ENCODE data around the gene ATP6V1C2.
"Not testable (repeated sequence)": the region's sequence is repeated elsewhere in the genome, so short reads cannot be mapped to it uniquely, and the experiment has no call there.

The ATP6V1C2 gene

DNA sequence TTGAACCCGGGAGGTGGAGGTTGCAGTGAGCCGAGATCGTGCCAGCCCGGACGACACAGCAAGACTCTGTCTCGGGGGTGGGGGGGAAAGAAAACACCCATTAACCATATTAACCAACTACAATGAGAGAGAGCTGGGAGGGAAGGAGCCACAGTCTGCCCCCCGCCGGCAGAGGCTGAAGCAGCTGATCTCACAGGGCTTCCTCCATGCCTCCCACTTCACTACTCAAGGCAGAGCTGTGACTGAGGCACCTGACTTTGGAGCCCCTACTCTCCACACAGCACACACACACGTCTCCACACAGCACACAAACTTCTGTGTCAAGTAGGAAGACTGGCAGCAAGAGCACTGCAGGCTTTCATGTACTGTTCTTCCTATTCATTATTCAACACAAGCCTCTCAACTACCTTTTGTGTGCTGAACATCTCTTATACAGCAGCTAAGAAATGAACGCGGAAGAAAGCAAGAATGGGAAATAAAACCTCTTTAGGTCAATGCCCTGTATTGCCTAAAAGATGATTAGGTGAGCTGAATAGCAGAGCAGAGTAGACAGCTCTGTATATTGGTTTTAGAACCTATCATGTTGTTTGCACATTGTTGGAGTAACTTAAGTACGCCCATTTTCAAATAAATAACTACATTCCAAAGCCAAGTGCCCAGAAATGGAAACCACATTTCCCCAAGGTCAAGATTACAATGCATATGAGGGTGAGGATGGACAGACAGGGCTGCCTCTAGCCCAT lies 65.0 kb downstream of the ATP6V1C2 start:
- DNase-seq (ENCODE audit: low read depth): no peak

GRCh38 chr2:10787176-10787968 lies 65.9 kb downstream of the ATP6V1C2 start:
- no peak for DNase-seq (ENCODE audit: low read depth)

GRCh38 chr2:10788855-10789254 lies 67.4 kb downstream of the ATP6V1C2 start:
- no peak for DNase-seq (ENCODE audit: low read depth)

DNA sequence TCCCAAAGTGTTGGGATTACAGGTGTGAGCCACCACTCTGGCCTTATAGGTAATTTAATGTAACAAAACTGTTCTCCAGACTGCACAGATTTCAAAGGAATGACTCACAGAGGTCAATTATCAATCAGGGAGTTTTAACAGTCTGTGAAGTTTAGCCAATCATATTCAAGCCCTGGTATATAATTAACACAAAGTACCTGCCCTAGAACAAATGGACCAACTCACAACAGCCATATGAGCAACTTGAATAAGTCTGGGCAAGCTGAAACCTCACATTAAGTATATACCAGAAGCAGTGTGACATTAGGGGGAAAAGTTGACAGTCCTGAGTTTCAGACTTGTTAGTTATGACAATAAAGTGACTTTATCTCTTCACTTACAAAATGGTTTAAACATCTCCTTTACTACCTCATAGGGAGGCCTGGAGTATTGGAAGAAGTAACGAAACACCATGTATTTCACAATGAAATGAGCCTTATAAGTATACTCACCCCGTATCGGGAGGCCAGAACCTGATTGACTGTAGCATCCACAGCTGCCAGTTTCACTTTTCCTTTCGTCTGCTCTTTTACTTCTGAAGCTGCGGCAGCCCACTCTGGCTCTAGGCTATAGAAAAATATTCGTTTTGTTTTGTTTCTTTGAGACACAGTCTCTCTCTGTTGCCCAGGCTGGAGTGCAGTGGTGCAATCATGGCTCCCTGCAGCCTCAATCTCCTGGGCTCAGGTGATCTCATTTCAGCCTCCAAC lies 69.0 kb downstream of the ATP6V1C2 start:
- DNase-seq (ENCODE audit: low read depth): no peak

- DNase-seq (ENCODE audit: low read depth): no peak
These were observed 70.7 kb downstream of the ATP6V1C2 start for GRCh38 chr2:10792001-10792634.

DNA sequence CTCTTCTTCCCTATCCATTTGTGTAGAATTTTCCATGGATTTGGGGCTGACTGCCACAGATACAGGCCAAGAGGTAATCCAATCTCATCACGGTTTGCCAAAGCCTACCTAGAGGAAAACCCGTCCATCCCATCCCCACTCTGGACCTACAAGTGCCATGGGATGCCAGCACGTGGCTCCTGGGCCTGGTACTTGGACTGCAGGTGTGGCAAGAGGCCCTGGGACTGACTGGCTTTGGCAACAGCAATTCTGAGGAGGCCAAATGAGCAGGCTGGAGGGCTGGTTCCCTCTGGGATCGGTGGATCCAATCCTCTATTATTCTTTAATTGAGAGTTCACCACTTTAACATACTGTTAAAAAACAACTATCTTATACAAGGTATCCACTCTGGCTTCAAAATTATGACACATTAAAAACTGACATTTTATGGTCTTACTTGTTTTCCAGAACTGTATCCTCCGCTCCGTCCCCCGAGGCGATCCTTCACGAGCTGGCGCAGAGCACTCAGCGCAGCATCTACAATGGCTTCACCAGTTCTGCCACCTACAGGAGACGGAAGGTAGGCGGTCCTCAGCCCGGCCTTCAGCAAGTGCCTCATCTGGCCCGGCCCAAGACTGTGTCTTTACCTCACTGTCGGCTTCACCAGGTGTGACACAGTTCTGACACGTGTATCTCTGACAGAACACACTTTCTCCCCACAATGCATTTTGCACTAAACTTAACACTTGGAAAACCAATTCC lies 71.4 kb downstream of the ATP6V1C2 start:
- no peak for DNase-seq (ENCODE audit: low read depth)

GRCh38 chr2:10793816-10794215 lies 72.4 kb downstream of the ATP6V1C2 start:
- DNase-seq (ENCODE audit: low read depth): no peak

GRCh38 chr2:10794876-10795275 lies 73.4 kb downstream of the ATP6V1C2 start:
- no peak for DNase-seq (ENCODE audit: low read depth)

- DNase-seq (ENCODE audit: low read depth): no peak
These were observed 74.1 kb downstream of the ATP6V1C2 start for GRCh38 chr2:10795508-10796046.

GRCh38 chr2:10796703-10797102 lies 75.3 kb downstream of the ATP6V1C2 start:
- DNase-seq (ENCODE audit: low read depth): no peak

DNA sequence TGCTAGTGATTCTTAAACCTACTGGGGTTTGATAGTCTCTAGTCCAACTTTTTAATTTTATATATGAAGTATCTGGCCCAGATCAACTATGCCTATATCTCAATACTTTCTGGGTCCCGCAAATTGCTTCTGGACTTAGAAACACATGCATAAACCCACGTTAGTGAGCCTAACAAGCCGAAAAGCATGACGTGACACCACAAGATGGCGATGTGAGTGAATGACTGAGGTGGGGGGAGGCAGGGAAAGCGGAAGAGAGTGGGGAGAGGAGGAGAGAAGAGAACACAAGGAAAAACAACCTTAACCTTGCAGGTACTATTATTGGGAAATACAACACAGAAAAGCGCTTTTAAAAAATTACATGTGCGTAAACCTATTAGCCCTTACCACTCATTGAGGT lies 77.4 kb downstream of the ATP6V1C2 start:
- no peak for DNase-seq (ENCODE audit: low read depth)

GRCh38 chr2:10800163-10800562 lies 78.7 kb downstream of the ATP6V1C2 start:
- no peak for DNase-seq (ENCODE audit: low read depth)

DNA sequence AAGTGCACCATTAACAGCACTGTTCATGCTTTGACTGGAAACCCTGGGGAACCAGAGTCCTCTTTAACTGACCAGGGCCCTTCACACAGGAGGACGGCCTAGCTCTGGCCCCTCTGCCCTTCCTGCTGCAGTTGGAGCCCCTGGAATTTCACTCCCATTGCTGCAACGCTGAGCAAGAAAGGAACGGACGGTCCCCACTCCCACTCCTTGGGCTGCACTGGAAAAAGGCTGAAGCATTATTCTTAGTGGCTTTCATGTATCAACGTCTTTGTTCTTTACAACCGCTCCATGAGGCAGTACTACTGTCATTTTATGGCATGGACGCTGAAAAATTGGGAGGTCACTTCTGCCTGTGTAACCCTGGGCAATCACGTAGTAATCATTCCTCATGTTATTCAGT lies 81.2 kb downstream of the ATP6V1C2 start:
- DNase-seq (ENCODE audit: low read depth): no peak

- not testable (repeated sequence) for DNase-seq (ENCODE audit: low read depth)
These were observed 84.6 kb downstream of the ATP6V1C2 start for GRCh38 chr2:10805990-10806389.

DNA sequence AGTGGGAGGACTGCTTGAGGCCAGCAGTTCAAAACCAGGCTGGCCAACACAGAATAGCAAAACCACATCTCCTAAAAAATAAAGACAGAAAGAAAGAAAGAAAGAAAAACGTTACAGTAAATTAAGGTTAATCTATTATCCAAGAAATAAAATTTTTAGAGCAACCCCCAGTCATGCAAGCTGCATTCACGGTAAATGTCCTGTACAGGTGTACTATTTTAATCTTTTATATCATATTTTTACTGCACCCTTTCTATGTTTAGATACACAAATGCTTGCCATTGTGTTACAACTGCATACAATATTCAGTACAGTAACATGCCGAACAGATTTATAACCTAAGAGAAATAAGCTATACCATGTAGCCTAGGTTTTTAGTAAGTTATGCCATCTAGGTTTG lies 85.1 kb downstream of the ATP6V1C2 start:
- no peak for DNase-seq (ENCODE audit: low read depth)

- no peak for DNase-seq (ENCODE audit: low read depth)
These were observed 89.1 kb downstream of the ATP6V1C2 start for GRCh38 chr2:10810202-10811161.

DNA sequence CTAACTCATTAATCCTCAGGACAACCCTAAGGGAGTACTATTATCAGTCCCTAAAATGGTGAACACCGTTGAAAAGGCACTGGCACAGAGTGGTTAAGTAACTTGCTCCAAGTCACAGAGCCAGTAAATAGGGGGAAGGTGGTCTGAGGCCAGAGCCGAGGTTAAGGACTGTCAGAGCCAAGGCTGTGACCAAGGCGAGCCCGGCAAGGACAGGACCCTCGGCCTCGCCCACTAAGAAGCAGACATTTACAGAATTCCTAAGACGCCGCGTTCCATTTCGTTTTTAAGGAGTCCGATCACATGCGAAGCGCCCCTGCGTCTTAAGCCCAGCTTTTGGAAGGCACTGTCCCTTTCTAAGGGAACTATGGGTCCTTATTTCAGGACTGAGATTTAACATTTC lies 90.1 kb downstream of the ATP6V1C2 start:
- DNase-seq (ENCODE audit: low read depth): no peak

DNA sequence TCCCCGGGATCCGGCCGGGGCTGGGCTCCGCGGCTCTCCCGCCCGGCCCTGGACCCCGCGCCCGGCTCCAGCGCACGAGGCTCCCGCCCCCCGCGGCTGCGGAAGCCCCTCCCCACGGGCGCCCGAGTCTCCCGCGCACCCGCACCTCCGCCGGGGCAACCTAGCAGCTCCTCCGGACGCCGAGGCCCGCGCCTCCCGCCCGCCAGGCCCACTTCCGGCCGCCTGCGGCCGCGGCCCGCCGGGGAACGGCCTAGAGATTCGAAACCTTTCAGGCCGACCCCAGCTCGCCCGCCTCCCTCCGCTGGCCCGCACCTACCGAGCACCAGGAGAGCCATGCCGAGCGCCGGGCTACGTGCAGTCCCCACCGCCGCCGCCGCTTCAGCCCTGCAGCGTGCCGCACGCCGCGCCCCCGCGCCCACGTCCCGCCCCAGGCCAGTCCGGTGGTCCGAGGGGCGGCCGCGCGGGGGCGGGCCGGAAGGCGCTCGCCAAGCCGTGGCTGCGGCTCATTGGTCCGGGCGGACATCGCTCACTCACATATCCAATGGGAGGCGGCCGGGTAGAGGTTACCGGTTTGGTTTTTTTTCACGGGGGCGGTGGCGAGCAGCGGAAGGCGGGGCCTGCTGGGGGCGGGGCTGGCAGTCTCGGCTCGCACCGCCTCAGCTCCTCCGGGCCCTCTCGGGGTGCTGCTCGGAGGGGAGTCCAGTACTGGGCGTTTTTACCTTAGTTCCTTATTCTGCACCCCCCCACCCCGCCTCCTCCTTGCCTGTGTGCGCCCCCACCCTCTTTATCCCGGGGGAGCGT lies 91.1 kb downstream of the ATP6V1C2 start, which contains the start of gene PDIA6:
Gene PDIA6, minus strand, starts transcription at position 424 of the 801 bp plus-strand sequence. Its CDS starts 89 bp downstream, at position 335.
- DNase-seq (ENCODE audit: low read depth): peak; percentile 83
